A549 (cell line): Measurements from ENCODE around the gene FAAH.

Experiments used
- CEBPB ChIP-seq, 2 experiments: fragments of >200 bp in 1 of 2; sonication (Bioruptor Twin) in 1 of 2; formaldehyde crosslinking in 1 of 2; IDR thresholded peaks; 2 replicates each; pipeline ENCODE4 v1.6.1; 2012 to 2016
- CHD4 ChIP-seq: fragments of 200-600 bp; sonication (generic); IDR thresholded peaks from 2 replicates; pipeline ENCODE4 v1.6.1; 2016; ENCODE audit warnings: antibody characterized with exemption, mild to moderate bottlenecking, borderline replicate concordance
- HDAC2 ChIP-seq: fragments of 200-600 bp; sonication (generic); IDR thresholded peaks from 2 replicates; pipeline ENCODE4 v1.6.1; 2016
- KDM1A ChIP-seq: fragments of 200-600 bp; sonication (generic); IDR thresholded peaks from 2 replicates; pipeline ENCODE4 v1.6.1; 2016; ENCODE audit warnings: low read depth, mild to moderate bottlenecking
- KDM5A ChIP-seq: fragments of 200-600 bp; sonication (generic); IDR thresholded peaks from 2 replicates; pipeline ENCODE4 v1.6.1; 2016; ENCODE audit warnings: antibody characterized with exemption, mild to moderate bottlenecking
- POLR2A ChIP-seq: IDR thresholded peaks from 2 replicates; pipeline ENCODE4 v1.6.1; 2012; ENCODE audit warnings: mild to moderate bottlenecking, low read length
- RFX5 ChIP-seq: fragments of 450-650 bp; IDR thresholded peaks from 2 replicates; pipeline ENCODE4 v1.7.1; 2014; ENCODE audit warnings: antibody characterized with exemption, mild to moderate bottlenecking, moderate library complexity
- ZFP36 ChIP-seq: fragments of 450-650 bp; IDR thresholded peaks from 2 replicates; pipeline ENCODE4 v1.6.1; 2014; ENCODE audit warnings: borderline replicate concordance; ENCODE audit not compliant: partially characterized antibody
- TF ChIP-seq, protein P1 (sequence below): fragments of >200 bp; sonication (Bioruptor Twin); formaldehyde crosslinking; IDR thresholded peaks from 3 replicates; pipeline ENCODE4 v1.5.1; 2016
- TF ChIP-seq, protein P2 (sequence below): fragments of 200-600 bp; sonication (generic); IDR thresholded peaks from 2 replicates; pipeline ENCODE4 v1.6.1; 2016; ENCODE audit warnings: antibody characterized with exemption, mild to moderate bottlenecking, moderate library complexity

DNA sequence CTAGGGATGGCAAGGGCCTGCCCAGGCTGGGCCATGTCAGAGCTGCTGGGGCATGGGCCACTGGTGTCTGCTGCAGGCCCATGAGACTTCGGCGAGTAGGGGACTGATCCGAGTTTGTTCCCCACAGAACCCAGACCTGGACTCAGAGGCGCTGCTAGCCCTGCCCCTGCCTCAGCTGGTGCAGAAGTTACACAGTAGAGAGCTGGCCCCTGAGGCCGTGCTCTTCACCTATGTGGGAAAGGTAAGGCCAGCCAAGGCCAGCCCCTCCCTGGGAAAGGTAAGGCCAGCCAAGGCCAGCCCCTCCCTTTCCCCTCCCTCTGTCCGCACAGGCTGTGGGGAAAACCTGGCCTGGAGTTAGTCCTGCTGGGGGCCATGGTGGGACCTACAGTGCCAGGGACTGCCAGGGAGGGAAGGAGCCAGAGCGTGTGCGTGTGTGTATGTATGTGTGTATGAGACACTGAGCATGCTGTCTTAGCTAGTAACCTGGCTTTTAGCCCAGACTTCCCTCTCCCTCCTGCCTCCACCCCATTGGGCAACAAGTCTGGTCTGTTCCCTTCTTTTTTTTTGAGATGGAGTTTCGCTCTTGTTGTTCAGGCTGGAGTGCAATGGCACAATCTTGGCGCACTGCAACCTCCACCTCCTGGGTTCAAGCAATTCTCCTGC is 8.0 kb downstream of the FAAH start:
- TF ChIP-seq RFX5 (no peak), CHD4 (no peak), ZFP36 (no peak), POLR2A (no peak), KDM5A (no peak), HDAC2 (no peak), KDM1A (no peak), CEBPB (IDR thresholded peaks at IDR 0.05) (no peak)
- TF ChIP-seq, protein P1, sequence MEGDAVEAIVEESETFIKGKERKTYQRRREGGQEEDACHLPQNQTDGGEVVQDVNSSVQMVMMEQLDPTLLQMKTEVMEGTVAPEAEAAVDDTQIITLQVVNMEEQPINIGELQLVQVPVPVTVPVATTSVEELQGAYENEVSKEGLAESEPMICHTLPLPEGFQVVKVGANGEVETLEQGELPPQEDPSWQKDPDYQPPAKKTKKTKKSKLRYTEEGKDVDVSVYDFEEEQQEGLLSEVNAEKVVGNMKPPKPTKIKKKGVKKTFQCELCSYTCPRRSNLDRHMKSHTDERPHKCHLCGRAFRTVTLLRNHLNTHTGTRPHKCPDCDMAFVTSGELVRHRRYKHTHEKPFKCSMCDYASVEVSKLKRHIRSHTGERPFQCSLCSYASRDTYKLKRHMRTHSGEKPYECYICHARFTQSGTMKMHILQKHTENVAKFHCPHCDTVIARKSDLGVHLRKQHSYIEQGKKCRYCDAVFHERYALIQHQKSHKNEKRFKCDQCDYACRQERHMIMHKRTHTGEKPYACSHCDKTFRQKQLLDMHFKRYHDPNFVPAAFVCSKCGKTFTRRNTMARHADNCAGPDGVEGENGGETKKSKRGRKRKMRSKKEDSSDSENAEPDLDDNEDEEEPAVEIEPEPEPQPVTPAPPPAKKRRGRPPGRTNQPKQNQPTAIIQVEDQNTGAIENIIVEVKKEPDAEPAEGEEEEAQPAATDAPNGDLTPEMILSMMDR: no peak
- TF ChIP-seq, protein P2, sequence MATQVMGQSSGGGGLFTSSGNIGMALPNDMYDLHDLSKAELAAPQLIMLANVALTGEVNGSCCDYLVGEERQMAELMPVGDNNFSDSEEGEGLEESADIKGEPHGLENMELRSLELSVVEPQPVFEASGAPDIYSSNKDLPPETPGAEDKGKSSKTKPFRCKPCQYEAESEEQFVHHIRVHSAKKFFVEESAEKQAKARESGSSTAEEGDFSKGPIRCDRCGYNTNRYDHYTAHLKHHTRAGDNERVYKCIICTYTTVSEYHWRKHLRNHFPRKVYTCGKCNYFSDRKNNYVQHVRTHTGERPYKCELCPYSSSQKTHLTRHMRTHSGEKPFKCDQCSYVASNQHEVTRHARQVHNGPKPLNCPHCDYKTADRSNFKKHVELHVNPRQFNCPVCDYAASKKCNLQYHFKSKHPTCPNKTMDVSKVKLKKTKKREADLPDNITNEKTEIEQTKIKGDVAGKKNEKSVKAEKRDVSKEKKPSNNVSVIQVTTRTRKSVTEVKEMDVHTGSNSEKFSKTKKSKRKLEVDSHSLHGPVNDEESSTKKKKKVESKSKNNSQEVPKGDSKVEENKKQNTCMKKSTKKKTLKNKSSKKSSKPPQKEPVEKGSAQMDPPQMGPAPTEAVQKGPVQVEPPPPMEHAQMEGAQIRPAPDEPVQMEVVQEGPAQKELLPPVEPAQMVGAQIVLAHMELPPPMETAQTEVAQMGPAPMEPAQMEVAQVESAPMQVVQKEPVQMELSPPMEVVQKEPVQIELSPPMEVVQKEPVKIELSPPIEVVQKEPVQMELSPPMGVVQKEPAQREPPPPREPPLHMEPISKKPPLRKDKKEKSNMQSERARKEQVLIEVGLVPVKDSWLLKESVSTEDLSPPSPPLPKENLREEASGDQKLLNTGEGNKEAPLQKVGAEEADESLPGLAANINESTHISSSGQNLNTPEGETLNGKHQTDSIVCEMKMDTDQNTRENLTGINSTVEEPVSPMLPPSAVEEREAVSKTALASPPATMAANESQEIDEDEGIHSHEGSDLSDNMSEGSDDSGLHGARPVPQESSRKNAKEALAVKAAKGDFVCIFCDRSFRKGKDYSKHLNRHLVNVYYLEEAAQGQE: no peak
